Raji (cell line): ENCODE measurements around the gene PF4V1.

Experiments used
- POLR2A ChIP-seq: IDR thresholded peaks from 2 replicates; pipeline ENCODE4 v1.6.1; 2011; ENCODE audit warnings: low read depth, low read length, control low read depth; ENCODE audit not compliant: insufficient read depth

The PF4V1 gene

DNA sequence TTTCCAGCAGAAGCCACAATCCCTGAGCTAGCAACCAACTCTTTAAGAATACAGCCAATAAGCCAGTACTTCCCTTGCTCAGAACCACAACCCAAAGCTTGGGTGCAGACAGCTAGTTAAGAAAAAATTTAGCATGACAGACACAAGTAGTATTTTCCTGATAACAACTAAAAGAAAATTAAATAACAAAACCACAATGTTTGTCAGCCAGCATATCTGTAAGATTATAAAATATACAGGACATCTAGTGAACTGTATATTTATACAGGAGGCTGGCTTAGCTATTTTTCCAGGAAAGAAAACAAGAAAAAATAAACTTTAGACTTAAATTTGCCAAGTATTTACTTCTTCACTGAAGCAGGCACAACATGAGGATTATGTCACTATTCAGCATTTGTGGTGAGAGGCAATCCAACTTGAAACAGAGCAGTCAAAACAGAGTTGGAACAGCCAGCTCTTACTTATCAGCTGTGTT lies 6.6 kb downstream of the PF4V1 start:
- no peak for TF ChIP-seq POLR2A

- TF ChIP-seq POLR2A, result no peak
Measured at GRCh38 chr4:73860181-73860580, 7.1 kb downstream of the PF4V1 start.

DNA sequence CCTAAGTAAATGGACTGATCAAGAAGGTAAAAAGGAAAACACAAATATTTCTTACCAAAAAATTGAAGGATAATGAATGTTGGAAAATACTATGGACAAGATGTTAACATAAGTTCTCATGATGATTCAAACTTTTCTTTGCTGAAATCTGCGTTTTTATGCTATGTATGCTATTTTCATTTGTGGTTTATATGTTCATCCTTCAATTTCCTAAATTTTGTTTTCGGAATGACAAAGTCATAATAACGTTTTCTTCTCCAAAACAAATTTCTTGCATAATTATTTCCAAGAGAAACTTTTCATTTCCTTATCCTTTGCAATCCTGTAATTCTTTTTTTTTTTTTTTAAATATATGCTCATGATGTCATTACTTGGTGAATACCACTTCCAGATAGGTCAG lies 7.8 kb downstream of the PF4V1 start:
- no peak for TF ChIP-seq POLR2A

DNA sequence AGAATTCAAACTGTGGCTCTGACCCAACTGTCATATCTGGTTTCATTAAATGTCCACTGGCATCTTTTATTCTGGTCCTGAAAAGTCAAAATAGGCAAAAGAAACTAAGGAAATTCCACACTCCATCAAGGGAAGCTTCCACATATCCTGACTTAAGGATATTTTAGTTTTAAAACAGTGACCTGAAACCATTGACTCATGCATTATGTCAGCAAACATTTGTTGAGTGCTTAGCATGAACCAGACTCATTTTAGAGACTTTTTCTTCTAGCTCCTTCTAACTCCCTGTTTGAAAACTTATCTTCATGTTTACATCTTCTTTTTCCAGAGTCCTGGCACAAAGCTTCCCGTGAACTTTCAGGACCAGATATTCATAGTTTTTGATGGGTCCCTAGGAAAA lies 9.2 kb downstream of the PF4V1 start:
- no peak for TF ChIP-seq POLR2A

DNA sequence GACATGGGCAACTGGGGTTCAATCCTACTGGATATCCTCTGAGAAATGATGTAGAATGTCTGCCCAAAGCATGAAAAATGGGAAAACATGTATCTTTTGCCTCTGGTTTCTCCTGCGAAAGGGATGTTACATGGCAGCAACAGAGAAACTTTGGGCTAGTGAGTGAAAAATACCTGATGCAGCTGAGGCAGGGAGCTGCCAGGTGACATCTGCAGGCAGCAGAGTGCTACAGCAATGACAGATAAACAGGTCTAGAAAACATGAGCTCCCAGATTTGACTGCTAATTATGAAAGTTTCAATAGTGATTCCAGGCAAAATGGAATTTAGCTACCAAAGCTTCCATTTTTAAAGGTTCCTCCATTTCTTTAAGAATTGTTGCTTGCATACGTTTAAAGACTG lies 11.3 kb downstream of the PF4V1 start:
- TF ChIP-seq POLR2A, result no peak

DNA sequence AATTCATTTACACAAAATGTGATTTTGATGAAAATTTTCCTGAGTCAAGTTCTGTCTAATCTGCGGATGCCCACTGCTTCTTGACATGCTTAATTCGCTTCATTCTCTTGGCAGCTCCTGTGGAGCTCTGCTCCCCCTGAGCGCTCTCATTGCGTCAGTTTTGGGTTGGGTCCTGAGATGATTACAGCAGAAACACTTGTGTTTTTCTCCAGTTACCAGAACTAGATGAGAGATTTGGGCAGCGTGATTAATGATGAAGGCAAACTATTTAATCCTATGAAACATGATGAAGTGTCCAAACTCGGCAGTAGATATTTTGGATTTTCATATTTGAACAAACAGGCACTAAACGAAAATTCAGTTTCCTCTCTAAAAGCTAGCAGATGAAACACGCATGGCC lies 11.9 kb downstream of the PF4V1 start:
- no peak for TF ChIP-seq POLR2A

DNA sequence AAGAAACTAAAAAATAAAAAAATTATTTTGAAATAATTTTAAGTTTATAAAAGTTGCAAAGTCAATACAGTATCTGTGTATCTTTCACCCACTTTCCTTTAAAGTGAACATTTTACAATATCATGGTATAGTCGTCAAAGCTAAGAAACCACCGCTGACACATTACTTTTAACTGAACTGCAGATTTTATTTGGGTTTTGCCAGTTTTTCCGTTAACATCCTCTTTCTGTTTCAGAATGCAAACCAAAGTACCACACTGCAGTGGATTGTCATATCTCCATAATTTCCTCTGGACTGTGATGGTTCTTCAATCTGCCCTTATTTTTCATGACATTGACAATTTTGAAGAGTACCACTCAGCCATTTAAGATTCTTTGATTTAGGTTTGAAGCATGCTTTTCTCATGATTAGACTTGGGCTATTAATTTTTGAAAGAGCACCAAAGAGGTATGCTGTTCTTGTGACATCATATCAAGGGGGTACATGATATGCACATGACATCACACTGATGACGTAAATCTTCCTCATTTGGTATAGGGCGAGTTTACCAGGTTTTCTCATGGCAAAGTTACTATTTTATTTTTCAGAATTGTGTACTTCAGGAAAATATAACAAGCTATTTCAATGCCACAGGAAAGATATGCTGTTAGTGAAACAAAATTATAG lies 12.5 kb downstream of the PF4V1 start:
- TF ChIP-seq POLR2A, result no peak

- TF ChIP-seq POLR2A, result no peak
Measured at GRCh38 chr4:73866246-73866645, 13.2 kb downstream of the PF4V1 start.

- no peak for TF ChIP-seq POLR2A
Measured at GRCh38 chr4:73867783-73868182, 14.7 kb downstream of the PF4V1 start.

GRCh38 chr4:73868206-73869129 lies 15.4 kb downstream of the PF4V1 start:
- no peak for TF ChIP-seq POLR2A

DNA sequence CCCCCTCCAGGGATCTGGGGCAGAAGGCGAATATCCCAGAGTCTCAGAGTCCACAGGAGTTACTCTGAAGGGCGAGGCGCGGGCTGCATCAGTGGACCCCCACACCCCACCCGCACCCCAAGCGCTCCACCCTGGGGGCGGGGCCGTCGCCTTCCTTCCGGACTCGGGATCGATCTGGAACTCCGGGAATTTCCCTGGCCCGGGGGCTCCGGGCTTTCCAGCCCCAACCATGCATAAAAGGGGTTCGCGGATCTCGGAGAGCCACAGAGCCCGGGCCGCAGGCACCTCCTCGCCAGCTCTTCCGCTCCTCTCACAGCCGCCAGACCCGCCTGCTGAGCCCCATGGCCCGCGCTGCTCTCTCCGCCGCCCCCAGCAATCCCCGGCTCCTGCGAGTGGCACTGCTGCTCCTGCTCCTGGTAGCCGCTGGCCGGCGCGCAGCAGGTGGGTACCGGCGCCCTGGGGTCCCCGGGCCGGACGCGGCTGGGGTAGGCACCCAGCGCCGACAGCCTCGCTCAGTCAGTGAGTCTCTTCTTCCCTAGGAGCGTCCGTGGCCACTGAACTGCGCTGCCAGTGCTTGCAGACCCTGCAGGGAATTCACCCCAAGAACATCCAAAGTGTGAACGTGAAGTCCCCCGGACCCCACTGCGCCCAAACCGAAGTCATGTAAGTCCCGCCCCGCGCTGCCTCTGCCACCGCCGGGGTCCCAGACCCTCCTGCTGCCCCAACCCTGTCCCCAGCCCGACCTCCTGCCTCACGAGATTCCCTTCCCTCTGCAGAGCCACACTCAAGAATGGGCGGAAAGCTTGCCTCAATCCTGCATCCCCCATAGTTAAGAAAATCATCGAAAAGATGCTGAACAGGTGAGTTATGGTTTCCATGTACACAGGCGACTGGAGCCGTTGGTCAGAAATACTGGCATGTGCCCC lies 16.3 kb downstream of the PF4V1 start, which contains the start of gene CXCL1:
Gene CXCL1, plus strand, starts transcription at position 264 of the 926 bp plus-strand sequence. Its CDS starts 78 bp downstream, at position 342.
- TF ChIP-seq POLR2A, result no peak

DNA sequence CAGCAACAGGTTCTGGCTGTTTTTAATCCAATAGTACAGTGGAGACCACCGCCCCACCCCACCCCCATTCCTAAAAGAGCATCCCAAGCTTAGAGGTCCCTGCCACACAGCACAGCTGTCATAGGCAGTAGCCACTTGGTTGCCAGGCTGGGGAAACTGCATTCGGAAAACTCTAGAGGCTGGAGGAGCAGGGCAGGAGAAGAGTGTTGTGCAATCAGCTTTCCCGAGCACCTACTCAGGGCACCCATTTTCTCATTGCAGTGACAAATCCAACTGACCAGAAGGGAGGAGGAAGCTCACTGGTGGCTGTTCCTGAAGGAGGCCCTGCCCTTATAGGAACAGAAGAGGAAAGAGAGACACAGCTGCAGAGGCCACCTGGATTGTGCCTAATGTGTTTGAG lies 17.2 kb downstream of the PF4V1 start:
- no peak for TF ChIP-seq POLR2A

DNA sequence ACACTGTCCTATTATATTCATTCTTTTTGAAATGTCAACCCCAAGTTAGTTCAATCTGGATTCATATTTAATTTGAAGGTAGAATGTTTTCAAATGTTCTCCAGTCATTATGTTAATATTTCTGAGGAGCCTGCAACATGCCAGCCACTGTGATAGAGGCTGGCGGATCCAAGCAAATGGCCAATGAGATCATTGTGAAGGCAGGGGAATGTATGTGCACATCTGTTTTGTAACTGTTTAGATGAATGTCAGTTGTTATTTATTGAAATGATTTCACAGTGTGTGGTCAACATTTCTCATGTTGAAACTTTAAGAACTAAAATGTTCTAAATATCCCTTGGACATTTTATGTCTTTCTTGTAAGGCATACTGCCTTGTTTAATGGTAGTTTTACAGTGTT lies 17.7 kb downstream of the PF4V1 start:
- TF ChIP-seq POLR2A, result no peak

GRCh38 chr4:73871511-73872310 lies 18.6 kb downstream of the PF4V1 start:
- no peak for TF ChIP-seq POLR2A

DNA sequence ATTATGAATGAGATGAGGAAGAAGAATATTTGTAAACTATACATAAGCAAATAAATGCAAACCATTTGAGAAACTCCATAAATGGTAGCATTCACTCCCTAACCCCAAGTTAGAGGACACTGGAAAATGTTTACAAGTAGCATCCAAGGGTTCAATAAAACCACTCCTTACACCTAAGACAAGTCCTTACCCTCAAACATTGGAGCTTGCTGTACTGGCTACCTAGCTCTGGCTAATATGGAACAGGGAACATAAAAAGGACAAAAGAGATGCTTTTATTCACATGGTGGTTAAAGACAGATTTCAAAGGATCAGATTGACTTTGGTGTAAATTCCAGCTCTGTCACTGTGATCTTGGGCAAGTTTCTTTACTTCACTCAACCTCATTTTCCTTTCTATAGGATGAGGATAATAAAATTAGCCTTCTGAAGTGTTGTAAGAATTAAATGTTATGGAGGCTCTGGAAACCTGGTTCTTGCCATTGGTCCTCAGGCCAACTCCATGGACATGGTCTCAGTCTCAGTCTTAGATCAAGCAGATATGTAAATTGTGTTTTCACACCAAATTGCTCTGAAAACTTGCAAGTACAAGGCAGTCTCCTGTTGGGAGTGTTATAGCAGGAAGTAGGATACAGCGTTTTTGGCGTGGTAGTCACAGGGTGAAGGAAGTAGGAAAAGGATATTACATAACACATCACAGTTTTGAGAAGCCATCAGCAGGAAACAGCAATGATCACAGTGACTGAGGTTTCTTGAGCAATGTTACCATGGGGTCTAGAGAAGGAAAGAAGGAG lies 19.4 kb downstream of the PF4V1 start:
- no peak for TF ChIP-seq POLR2A
